KMS-11 (cell line): ENCODE data around the gene SLC12A6.
A peak's percentile ranks its signal among the peaks of the same experiment; 100 is the strongest.

Source experiments
- H2AFZ ChIP-seq: fragments of 200-600 bp; sonication (generic); 2 replicates; pipeline ENCODE4 v1.6.1; 2016; ENCODE audit warnings: antibody characterized with exemption, mixed run types, low read depth
- H3K27ac ChIP-seq: fragments of 200-600 bp; sonication (generic); 2 replicates; pipeline ENCODE4 v1.6.1; 2016; ENCODE audit warnings: mild to moderate bottlenecking, mixed run types
- H3K27me3 ChIP-seq: fragments of 200-600 bp; sonication (generic); 2 replicates; pipeline ENCODE4 v1.6.1; 2017; ENCODE audit warnings: mild to moderate bottlenecking, low read depth, mixed run types, moderate library complexity; ENCODE audit not compliant: insufficient read depth
- H3K36me3 ChIP-seq: fragments of 200-600 bp; sonication (generic); 2 replicates; pipeline ENCODE4 v1.6.1; 2017; ENCODE audit warnings: mild to moderate bottlenecking, mixed run types; ENCODE audit not compliant: insufficient read depth
- H3K4me1 ChIP-seq: fragments of 200-600 bp; sonication (generic); 2 replicates; pipeline ENCODE4 v1.6.1; 2016; ENCODE audit warnings: mild to moderate bottlenecking, low read depth, mixed run types; ENCODE audit not compliant: poor library complexity, severe bottlenecking
- H3K4me2 ChIP-seq: fragments of 200-600 bp; sonication (generic); 2 replicates; pipeline ENCODE4 v1.7.0; 2016; ENCODE audit warnings: mild to moderate bottlenecking, mixed run types
- H3K4me3 ChIP-seq: fragments of 200-600 bp; sonication (generic); IDR thresholded peaks from 2 replicates; pipeline ENCODE4 v1.6.1; 2017; ENCODE audit warnings: low read depth, low read length, mixed read lengths; ENCODE audit not compliant: insufficient read depth
- H3K79me2 ChIP-seq: fragments of 200-600 bp; sonication (generic); 2 replicates; pipeline ENCODE4 v1.6.1; 2016; ENCODE audit warnings: low read depth, mixed run types; ENCODE audit not compliant: insufficient read depth
- H3K9ac ChIP-seq: fragments of 200-600 bp; sonication (generic); 2 replicates; pipeline ENCODE4 v1.6.1; 2016; ENCODE audit warnings: mild to moderate bottlenecking, mixed run types
- H4K20me1 ChIP-seq: fragments of 200-600 bp; sonication (generic); 2 replicates; pipeline ENCODE4 v1.6.1; 2016; ENCODE audit warnings: mild to moderate bottlenecking, mixed run types; ENCODE audit not compliant: insufficient read depth
- TF ChIP-seq, protein P1 (sequence below): fragments of 200-600 bp; sonication (generic); conservative IDR thresholded peaks from 2 replicates; pipeline ENCODE4 v1.6.1; 2017; ENCODE audit warnings: low read depth, mild to moderate bottlenecking, antibody characterized with exemption, low read length, moderate library complexity, mixed read lengths

The SLC12A6 gene

DNA sequence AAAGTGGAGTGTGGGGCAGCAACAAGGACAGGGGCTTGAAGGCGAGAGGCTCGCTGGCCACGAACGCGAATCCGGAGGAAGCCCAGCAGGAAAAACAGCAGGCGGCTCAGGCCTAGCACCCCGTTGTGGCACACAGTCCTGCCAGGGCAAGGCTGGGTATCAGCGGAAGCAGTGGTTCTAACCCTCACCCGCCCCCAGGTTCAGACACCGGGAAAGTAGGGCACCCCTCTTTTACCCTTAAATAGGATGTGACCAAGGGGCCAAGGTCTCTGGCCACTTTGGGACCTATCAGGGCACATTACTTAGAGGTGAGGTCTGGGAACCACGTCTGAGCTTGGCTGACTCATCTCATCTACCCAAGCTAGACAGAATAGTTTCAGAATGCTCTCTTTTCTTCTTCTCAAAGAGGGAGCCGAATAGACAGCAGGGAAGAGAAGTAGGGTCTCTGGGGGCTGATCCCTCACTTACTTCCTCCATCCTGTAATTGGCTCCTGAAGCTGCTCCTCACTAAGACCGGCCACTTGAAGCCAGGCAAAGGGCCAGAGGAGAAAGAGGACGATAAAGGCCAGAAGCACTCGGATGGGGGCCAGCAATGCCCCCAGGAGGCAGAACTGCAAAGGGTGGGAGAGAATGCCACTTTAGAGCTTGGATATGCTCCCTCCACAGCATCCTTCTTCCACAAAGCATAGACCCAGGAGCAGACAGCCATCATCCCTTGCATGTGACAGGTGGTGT lies 27.7 kb upstream of the SLC12A6 start:
- peak overlapping the region; percentile 45 for H3K4me3 ChIP-seq
- H3K4me2 ChIP-seq = peak overlapping the region; percentile 97
- peaks cover 17% of the 10 kb centered on the region; the same call in 1 of the 2 replicates for H3K79me2 ChIP-seq
- H3K9ac ChIP-seq = peak overlapping the region; percentile 46; the same call in 1 of the 2 replicates
- no peaks in the 10 kb centered on the region for H4K20me1 ChIP-seq
- H3K27me3 ChIP-seq = no peaks in the 10 kb centered on the region
- H3K27ac ChIP-seq = 0 out of 2 replicates have a peak overlapping the region, but pooled peaks have one; percentile 44
- no peak overlapping the region for H2AFZ ChIP-seq
- TF ChIP-seq, protein P1, sequence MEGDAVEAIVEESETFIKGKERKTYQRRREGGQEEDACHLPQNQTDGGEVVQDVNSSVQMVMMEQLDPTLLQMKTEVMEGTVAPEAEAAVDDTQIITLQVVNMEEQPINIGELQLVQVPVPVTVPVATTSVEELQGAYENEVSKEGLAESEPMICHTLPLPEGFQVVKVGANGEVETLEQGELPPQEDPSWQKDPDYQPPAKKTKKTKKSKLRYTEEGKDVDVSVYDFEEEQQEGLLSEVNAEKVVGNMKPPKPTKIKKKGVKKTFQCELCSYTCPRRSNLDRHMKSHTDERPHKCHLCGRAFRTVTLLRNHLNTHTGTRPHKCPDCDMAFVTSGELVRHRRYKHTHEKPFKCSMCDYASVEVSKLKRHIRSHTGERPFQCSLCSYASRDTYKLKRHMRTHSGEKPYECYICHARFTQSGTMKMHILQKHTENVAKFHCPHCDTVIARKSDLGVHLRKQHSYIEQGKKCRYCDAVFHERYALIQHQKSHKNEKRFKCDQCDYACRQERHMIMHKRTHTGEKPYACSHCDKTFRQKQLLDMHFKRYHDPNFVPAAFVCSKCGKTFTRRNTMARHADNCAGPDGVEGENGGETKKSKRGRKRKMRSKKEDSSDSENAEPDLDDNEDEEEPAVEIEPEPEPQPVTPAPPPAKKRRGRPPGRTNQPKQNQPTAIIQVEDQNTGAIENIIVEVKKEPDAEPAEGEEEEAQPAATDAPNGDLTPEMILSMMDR = no peak
- H3K36me3 ChIP-seq = no peaks in the 10 kb centered on the region
- H3K4me1 ChIP-seq = peaks cover 13% of the 10 kb centered on the region

GRCh38 chr15:34364041-34364440 lies 26.5 kb upstream of the SLC12A6 start:
- Histone ChIP-seq H3K9ac (no peak overlapping the region), H3K4me3 (no peak overlapping the region), H2AFZ (no peak overlapping the region), H3K27ac (no peak overlapping the region), H4K20me1 (no peaks in the 10 kb centered on the region), H3K4me1 (peaks cover 13% of the 10 kb centered on the region), H3K36me3 (no peaks in the 10 kb centered on the region), H3K79me2 (peaks cover 17% of the 10 kb centered on the region; the same call in 1 of the 2 replicates), H3K27me3 (no peaks in the 10 kb centered on the region), H3K4me2 (no peak overlapping the region)
- TF ChIP-seq, protein P1 = no peak

- Histone ChIP-seq H3K27ac (no peak overlapping the region), H3K4me1 (peaks cover 13% of the 10 kb centered on the region), H3K27me3 (no peaks in the 10 kb centered on the region), H2AFZ (no peak overlapping the region), H3K36me3 (no peaks in the 10 kb centered on the region), H3K9ac (no peak overlapping the region), H3K4me2 (no peak overlapping the region), H4K20me1 (no peaks in the 10 kb centered on the region), H3K79me2 (peaks cover 17% of the 10 kb centered on the region; the same call in 1 of the 2 replicates), H3K4me3 (no peak overlapping the region)
- TF ChIP-seq, protein P1 = no peak
Observed at GRCh38 chr15:34362047-34362773, 24.6 kb upstream of the SLC12A6 start.

GRCh38 chr15:34361278-34361677 lies 23.7 kb upstream of the SLC12A6 start:
- Histone ChIP-seq H3K27ac (no peak overlapping the region), H3K79me2 (peaks cover 17% of the 10 kb centered on the region; the same call in 1 of the 2 replicates), H3K36me3 (no peaks in the 10 kb centered on the region), H3K27me3 (no peaks in the 10 kb centered on the region), H3K4me2 (no peak overlapping the region), H3K9ac (no peak overlapping the region), H4K20me1 (no peaks in the 10 kb centered on the region), H2AFZ (no peak overlapping the region), H3K4me1 (peaks cover 13% of the 10 kb centered on the region), H3K4me3 (no peak overlapping the region)
- TF ChIP-seq, protein P1 = no peak
